Measurements from ENCODE around the gene MYH15. TPM values are rescaled to one million over a fixed set of nuclear protein-coding genes. Genes with fewer than 3 reads are reported as not detected.

Gene MYH15
- total RNA-seq, 6 donors from 2014 or later, result 0.20 to 7.3 (median 0.93) TPM

DNA sequence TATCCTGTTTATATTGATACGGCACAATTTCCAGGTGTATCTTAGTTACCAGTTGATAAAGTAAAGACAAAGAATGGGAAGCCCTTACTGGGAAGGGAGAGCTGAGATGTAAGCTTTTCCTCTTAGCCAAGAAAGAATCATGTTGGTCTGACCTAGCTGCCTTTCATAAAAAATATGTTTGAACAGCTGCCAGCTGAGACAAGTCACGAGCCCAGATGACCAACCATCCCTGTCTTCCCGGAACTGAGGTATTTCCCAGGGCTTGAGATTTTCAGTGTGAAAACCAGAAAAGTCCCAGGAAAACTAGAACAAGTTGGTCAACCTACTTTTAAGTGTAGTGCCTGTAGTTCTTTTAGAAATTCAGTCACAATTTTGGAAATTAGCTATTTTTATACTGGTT, 3.6 kb upstream of the MYH15 start:
- Histone ChIP-seq H3K4me3 (no peak overlapping the region), H3K27me3 (no peaks in the 10 kb centered on the region), H3K9me3 (no peaks in the 10 kb centered on the region), H3K27ac (no peak overlapping the region), H3K4me1 (no peaks in the 10 kb centered on the region), H3K36me3 (no peaks in the 10 kb centered on the region)
- DNase-seq, result no peak
- TF ChIP-seq EP300 (IDR thresholded peaks at IDR 0.05), result no peak
- TF ChIP-seq POLR2AphosphoS5 (IDR thresholded peaks at IDR 0.05), result no peak
- WGBS, 2 donors, result 45 to 51% methylated on average over 3 of the region's 3 CpGs
- ATAC-seq (ENCODE audit: low FRiP score in 2 of 2), result no peak

DNA sequence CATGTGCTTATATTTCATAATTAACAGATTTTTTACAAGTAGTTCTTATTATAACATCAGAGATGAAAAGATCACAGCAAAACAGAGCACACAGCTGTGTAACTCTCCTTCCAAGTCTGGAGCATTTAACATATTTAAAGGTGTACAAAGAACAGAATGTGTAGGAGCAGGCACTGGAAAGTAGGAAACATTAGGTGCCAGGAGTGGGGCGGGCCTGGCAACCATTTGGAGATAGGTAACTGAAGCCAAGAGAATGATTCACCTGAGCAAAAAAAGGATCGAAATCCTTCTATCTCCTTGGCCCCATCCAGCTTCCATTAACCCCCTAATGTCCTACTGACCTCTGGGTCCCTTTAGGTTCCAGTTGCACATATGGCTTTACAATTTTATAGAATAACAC, 2.3 kb upstream of the MYH15 start:
- no peak for ATAC-seq (ENCODE audit: low FRiP score in 2 of 2)
- 72 to 76% methylated on average over 2 of the region's 2 CpGs for WGBS, 2 donors
- Histone ChIP-seq H3K4me1 (no peaks in the 10 kb centered on the region), H3K9me3 (no peaks in the 10 kb centered on the region), H3K4me3 (no peak overlapping the region), H3K27ac (no peak overlapping the region), H3K27me3 (no peaks in the 10 kb centered on the region), H3K36me3 (no peaks in the 10 kb centered on the region)
- no peak for TF ChIP-seq EP300 (IDR thresholded peaks at IDR 0.05)
- TF ChIP-seq, protein P1, sequence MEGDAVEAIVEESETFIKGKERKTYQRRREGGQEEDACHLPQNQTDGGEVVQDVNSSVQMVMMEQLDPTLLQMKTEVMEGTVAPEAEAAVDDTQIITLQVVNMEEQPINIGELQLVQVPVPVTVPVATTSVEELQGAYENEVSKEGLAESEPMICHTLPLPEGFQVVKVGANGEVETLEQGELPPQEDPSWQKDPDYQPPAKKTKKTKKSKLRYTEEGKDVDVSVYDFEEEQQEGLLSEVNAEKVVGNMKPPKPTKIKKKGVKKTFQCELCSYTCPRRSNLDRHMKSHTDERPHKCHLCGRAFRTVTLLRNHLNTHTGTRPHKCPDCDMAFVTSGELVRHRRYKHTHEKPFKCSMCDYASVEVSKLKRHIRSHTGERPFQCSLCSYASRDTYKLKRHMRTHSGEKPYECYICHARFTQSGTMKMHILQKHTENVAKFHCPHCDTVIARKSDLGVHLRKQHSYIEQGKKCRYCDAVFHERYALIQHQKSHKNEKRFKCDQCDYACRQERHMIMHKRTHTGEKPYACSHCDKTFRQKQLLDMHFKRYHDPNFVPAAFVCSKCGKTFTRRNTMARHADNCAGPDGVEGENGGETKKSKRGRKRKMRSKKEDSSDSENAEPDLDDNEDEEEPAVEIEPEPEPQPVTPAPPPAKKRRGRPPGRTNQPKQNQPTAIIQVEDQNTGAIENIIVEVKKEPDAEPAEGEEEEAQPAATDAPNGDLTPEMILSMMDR (IDR thresholded peaks at IDR 0.05), result no peak
- TF ChIP-seq POLR2AphosphoS5 (IDR thresholded peaks at IDR 0.05), result no peak
- no peak for TF ChIP-seq POLR2A (IDR thresholded peaks at IDR 0.05)
- DNase-seq, result no peak

DNA sequence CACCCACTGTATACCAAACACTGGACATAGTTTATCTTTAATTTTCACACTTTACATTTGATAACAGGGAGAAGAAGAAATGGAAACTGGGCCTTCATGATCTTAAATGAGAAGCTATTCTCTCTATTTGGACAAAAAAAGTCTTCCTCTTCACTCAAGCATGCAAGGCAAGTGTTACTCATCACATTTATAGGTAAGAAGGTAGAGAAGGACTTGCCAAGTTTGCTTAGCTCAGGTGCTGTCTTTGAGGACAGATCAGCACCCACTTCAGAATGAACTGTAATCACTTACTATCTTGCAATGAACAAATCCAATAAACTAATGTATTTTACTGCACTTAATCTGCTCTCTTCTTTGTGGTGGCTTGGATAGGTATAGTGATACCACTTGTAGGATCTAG, 1.1 kb upstream of the MYH15 start:
- no peaks in the 10 kb centered on the region for H3K36me3 ChIP-seq
- H3K9me3 ChIP-seq, result no peaks in the 10 kb centered on the region
- H3K4me3 ChIP-seq, result no peak overlapping the region
- no peak for DNase-seq
- no peak for TF ChIP-seq POLR2AphosphoS5 (IDR thresholded peaks at IDR 0.05)
- TF ChIP-seq POLR2A (IDR thresholded peaks at IDR 0.05), result no peak
- TF ChIP-seq, protein P1 (IDR thresholded peaks at IDR 0.05), result no peak
- no peak for TF ChIP-seq EP300 (IDR thresholded peaks at IDR 0.05)
- no peaks in the 10 kb centered on the region for H3K4me1 ChIP-seq
- no peaks in the 10 kb centered on the region for H3K27me3 ChIP-seq
- no peak for ATAC-seq (ENCODE audit: low FRiP score in 2 of 2)
- H3K27ac ChIP-seq, result no peak overlapping the region

DNA sequence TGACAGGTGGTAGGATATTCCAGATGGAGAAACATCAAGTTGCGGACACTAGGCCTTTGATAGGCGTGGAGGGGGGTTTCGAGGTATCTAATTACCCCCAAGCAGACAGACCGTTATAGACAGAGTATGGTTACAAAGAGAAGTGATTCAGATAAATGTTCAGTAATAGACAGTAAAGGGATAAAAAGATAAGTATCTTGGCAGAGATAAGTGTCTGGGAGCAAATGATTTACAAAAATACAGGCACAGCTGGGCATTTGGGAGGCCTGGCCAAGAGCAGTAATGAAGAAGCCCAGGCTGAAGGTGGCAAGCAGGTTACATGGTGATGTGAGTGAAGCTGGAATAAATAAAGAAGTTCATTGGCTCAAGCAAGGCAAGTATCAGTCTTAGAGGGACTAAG, 659 bp upstream of the MYH15 start:
- no peak overlapping the region for H3K4me3 ChIP-seq
- ATAC-seq (ENCODE audit: low FRiP score in 2 of 2), result no peak
- H3K27me3 ChIP-seq, result no peaks in the 10 kb centered on the region
- TF ChIP-seq POLR2AphosphoS5 (IDR thresholded peaks at IDR 0.05) (no peak), POLR2A (IDR thresholded peaks at IDR 0.05) (no peak), EP300 (IDR thresholded peaks at IDR 0.05) (no peak)
- TF ChIP-seq, protein P1 (IDR thresholded peaks at IDR 0.05), result no peak
- no peak for DNase-seq
- no peak overlapping the region for H3K27ac ChIP-seq
- H3K36me3 ChIP-seq, result no peaks in the 10 kb centered on the region
- H3K4me1 ChIP-seq, result no peaks in the 10 kb centered on the region
- H3K9me3 ChIP-seq, result no peaks in the 10 kb centered on the region
- WGBS, 2 donors, result 92 to 93% methylated on average over 4 of the region's 4 CpGs

DNA sequence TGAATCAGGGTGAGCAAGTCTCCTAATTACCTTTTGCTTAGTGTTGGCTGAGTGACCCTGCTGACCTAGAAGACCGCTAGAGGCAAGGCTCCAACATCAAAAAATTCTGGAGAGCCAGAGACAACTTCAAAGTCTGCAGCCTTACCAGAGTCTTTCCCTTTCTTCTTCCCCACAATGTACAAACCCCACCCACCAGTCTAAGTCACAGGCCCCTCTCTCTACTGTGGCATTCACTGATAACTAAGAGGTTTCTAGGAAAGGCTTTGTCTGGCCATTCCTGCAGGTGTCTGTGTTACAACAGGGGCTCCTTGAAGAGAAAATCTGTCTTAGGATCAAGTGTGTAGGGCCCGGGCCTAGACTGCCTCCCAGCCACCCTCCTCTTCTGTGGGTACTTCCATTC, 525 bp downstream of the MYH15 start:
- ATAC-seq (ENCODE audit: low FRiP score in 2 of 2), result no peak
- H3K36me3 ChIP-seq, result no peaks in the 10 kb centered on the region
- H3K4me3 ChIP-seq, result no peak overlapping the region
- no peaks in the 10 kb centered on the region for H3K9me3 ChIP-seq
- H3K4me1 ChIP-seq, result no peaks in the 10 kb centered on the region
- H3K27ac ChIP-seq, result no peak overlapping the region
- TF ChIP-seq POLR2A (IDR thresholded peaks at IDR 0.05) (no peak), EP300 (IDR thresholded peaks at IDR 0.05) (no peak), POLR2AphosphoS5 (IDR thresholded peaks at IDR 0.05) (no peak)
- TF ChIP-seq, protein P1 (IDR thresholded peaks at IDR 0.05), result no peak
- no peaks in the 10 kb centered on the region for H3K27me3 ChIP-seq
- WGBS, 2 donors, result 94 to 100% methylated on average over 2 of the region's 2 CpGs
- DNase-seq, result no peak

Data from upper lobe of left lung (tissue), 6 donors.